SH-SY5Y (cell line): Measurements from ENCODE around the gene EXD3.

Experiments used
- GATA2 ChIP-seq: IDR thresholded peaks from 2 replicates; pipeline ENCODE4 v1.6.1; 2011; ENCODE audit warnings: mild to moderate bottlenecking, low read depth, low read length
- GATA3 ChIP-seq: IDR thresholded peaks from 2 replicates; pipeline ENCODE4 v1.6.1; 2011; ENCODE audit warnings: low read depth, mild to moderate bottlenecking, low read length, moderate library complexity

Gene EXD3

DNA sequence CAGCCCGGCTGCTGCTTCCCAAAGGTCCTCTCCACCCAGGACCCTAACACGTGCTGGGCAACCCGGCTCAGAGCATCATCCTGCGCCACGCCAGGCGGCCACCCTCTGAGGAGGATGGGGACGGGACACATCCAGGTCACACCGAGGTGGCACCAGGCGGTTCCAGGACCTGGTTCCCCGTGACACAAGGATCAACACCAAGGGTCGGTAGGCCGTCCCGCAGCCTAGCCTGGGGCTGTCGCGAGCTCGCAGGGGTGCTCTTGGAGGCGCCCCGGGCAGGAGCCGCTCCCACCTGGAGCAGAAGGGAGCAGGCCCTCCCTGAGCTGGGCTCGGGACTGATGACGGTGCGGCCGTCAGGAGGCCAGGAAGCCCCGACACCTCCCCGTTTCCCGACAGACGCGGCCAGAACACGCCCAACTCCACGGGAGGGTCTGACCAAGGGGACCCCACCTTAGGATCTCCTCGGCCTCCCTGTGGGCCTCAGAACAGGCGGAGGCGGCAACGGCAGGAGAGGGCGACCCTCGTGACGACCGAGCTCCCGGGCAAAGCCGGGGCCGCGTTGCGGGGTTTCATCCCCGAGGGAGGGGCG lies 6.3 kb downstream of the EXD3 start:
- TF ChIP-seq GATA2: no peak
- TF ChIP-seq GATA3: no peak

DNA sequence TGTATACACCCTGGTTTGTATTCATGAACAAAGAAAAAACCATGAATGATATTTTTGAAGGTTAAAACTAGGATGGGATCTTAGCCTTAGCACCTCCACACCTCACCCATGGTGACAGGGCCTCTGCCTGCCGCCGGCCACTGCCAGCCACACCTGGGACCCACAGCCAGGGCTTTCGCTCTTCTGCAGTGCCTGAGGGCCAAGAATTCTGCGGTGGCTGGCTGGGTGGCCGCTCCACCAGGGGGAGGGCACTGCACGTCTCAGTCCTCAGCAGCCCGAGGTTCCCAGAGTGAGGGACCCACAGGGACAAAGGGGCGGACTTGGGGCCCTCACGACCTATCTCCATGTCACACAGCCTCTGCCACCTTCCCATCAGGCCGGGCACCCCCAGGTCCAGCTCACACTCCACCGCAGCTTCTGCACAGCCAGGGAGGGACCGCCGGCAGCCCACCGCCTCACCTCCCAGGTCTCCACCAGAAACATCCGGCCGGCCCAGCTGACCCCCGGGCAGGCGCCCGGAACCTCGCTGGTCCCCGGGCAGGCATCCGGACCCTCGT lies 6.9 kb downstream of the EXD3 start:
- TF ChIP-seq GATA3: no peak
- no peak for TF ChIP-seq GATA2

DNA sequence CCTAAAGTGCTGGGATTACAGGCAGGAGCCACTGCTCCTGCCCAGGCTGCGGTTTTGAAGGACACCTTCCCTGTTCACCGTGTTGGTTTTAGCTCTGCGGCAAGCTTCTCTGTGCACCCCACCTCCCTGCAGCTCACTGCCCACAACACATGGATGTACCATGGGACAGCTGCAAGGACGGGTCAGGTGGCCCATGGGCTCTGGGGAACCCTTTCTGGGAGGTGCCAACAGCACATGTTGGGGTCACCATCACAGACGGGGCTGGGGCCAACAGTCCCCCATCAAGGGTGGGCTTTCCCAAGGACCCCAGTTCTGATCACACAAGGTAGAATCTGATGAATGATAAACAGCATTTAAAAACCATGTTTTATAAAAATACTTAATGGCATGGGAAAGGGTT lies 7.5 kb downstream of the EXD3 start:
- no peak for TF ChIP-seq GATA3
- TF ChIP-seq GATA2: no peak

GRCh38 chr9:137412431-137412830 lies 10.5 kb downstream of the EXD3 start:
- TF ChIP-seq GATA2 (no peak), GATA3 (no peak)

GRCh38 chr9:137411645-137412380 lies 11.1 kb downstream of the EXD3 start:
- TF ChIP-seq GATA3: no peak
- no peak for TF ChIP-seq GATA2

- TF ChIP-seq GATA3: no peak
- TF ChIP-seq GATA2: no peak
These were observed 11.7 kb downstream of the EXD3 start for GRCh38 chr9:137411260-137411644.

DNA sequence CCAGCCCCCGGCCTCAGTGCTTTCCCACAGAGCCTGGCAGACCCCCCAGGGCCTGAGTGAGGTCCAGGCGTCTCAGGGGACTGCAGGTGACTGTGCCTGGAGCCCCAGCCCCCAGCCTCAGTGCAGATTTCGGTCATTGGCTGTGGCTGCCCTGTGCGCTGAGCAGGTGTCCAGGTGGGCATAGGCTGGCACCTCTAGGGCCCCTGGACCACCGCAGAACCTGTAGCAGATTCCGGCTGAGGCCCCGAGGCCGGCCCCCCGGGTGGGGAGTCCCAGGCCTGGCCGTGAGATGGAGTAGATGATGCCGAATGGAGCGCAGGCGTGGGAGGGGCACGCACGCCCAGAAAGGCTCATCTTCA lies 12.1 kb downstream of the EXD3 start:
- TF ChIP-seq GATA3: no peak

DNA sequence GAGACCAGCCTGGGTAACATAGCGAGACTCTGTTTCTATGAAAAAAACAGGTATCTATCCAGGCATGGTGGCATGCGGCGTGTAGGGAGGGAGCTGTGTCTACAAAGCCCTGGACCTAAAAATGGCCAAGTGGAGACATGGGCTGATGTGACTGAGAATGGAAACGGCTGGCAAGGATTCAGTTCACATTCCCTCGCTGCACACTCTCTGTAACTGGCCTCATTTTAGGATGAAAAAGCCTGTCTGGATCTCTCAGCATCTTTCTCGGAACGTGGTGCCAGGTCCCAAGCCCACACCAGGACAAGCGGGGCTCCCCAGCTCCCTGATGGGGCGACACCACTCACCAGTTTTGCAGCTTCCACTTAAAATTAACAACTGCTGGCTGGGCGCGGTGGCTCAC lies 13.4 kb downstream of the EXD3 start:
- TF ChIP-seq GATA3: no peak
- no peak for TF ChIP-seq GATA2

- TF ChIP-seq GATA2 (no peak), GATA3 (no peak)
These were observed 14.1 kb downstream of the EXD3 start for GRCh38 chr9:137408651-137409405.

DNA sequence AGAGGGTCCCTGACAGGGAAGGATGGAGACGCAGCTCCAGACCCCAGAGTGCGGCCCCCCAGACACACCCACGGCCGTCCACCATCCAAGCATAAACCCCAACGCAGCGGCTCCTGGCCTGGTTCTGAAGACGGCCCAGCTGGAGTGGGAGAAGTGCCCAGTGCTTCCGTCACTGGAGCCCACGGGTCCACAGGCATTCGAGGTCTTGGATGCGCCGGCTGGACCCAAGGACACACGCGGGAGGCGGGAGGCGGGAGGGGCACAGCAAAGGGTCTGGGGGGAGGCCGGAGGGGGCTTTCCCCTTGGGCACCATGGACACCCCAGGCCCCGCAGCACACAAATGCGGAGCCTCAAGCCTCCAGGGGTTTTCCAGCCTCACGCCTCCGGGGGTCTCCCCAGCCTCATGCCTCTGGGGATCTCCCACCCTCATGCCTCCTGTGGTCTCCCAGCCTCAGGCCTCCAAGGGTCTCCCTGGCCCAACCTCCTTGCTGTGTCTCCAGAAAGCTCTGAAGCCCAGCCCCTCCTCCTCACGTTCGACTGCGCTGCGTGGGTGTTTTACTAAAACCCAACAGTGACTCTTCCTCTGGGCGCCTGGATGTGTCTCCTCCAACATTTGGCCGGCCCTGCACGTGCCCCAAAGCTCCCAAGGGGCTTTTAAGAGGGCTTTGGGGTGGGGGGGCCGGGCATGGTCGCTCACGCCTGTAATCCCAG lies 15.2 kb downstream of the EXD3 start:
- TF ChIP-seq GATA3: no peak
- no peak for TF ChIP-seq GATA2

GRCh38 chr9:137406876-137407589 lies 15.9 kb downstream of the EXD3 start:
- TF ChIP-seq GATA3: no peak
- TF ChIP-seq GATA2: no peak

- no peak for TF ChIP-seq GATA3
- no peak for TF ChIP-seq GATA2
These were observed 16.7 kb downstream of the EXD3 start for GRCh38 chr9:137406085-137406760.

DNA sequence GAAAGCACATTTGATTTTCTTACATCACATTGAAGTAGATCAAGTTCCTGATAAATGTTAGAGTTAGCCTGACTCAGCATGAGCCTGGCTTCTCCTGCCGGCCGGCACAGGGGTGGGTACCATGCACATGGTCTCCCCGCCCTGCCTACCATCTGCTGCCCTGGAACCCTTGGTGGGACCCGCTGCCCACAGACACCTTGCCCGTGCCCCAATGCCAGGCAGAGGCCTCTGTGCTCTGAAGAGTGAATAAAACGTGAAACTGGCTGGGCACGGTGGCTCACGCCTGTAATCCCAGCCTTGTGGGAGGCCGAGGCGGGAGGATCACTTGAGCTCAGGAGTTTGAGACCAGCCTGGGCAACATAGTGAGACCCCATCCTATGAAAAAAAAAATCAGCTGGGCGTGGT lies 17.3 kb downstream of the EXD3 start:
- TF ChIP-seq GATA2 (no peak), GATA3 (no peak)
